ENCODE results near the gene KMT2A. TPM values are rescaled to one million over a fixed set of nuclear protein-coding genes. Genes with fewer than 3 reads are reported as not detected.

KMT2A gene
- total and polyA plus RNA-seq, 4 donors, result 7.7 to 127 (median 27.0) TPM

GRCh38 chr11:118574636-118575035 lies 138.3 kb downstream of the KMT2A start:
- 91 to 97% methylated on average over 7 of the region's 7 CpGs for WGBS, 2 donors
- Histone ChIP-seq H3K27ac (ENCODE audit: low read depth in 1 of 2, low read length in 1 of 2) (no peak overlapping the region), H3K4me1 (ENCODE audit: control insufficient read depth in 5 of 5, insufficient read depth in 5 of 5, low read length in 5 of 5) (peaks cover 4 to 29% (median 8%) of the 10 kb centered on the region in 5 donors), H3K9me3 (ENCODE audit: control insufficient read depth in 4 of 4, insufficient read depth in 3 of 4, low read length in 3 of 4) (no peaks in the 10 kb centered on the region), H3K9ac (ENCODE audit: insufficient read depth in 1 of 2, low read length in 2 of 2) (no peak overlapping the region), H3K27me3 (ENCODE audit: control insufficient read depth in 3 of 3, insufficient read depth in 3 of 3, low read length in 2 of 3) (no peaks in the 10 kb centered on the region), H3K36me3 (ENCODE audit: control insufficient read depth in 4 of 4, insufficient read depth in 4 of 4, low read length in 4 of 4) (peaks cover 0 to 9% (median 3%) of the 10 kb centered on the region in 4 donors), H3K4me3 (no peak overlapping the region)
- no peak for DNase-seq
- ATAC-seq (ENCODE audit: insufficient read depth, low FRiP score), result no peak
- no peak for TF ChIP-seq CTCF (IDR thresholded peaks at IDR 0.05; ENCODE audit: control extremely low read depth, extremely low read depth)

Other genes starting within 250 kb of the KMT2A start
- gene JAML, start 211.5 kb upstream of the KMT2A start, total RNA-seq, result 10 to 100 TPM; 29.3 to 49.1 TPM
- gene JAML, start 211.5 kb upstream of the KMT2A start, polyA plus RNA-seq, result 10 to 100 TPM; 34.4 to 36.5 TPM
- gene MPZL3, start 184.1 kb upstream of the KMT2A start, total RNA-seq, result 10 to 100 TPM; 12.4 to 22.6 TPM
- 1 to 10 TPM; 7.7 to 9.9 TPM for gene MPZL3, start 184.1 kb upstream of the KMT2A start, polyA plus RNA-seq
- 100 to 1,000 TPM; 116 to 143 TPM for gene MPZL2, start 172.2 kb upstream of the KMT2A start, total RNA-seq
- gene MPZL2, start 172.2 kb upstream of the KMT2A start, polyA plus RNA-seq, result 100 to 1,000 TPM in 1 of 2 donors, 10 to 100 TPM in 1; 87.2 to 120 TPM
- 1 to 10 TPM; 4.4 to 5.3 TPM for gene CD3E, start 131.8 kb upstream of the KMT2A start, total RNA-seq
- 1 to 10 TPM; 5.1 to 5.7 TPM for gene CD3E, start 131.8 kb upstream of the KMT2A start, polyA plus RNA-seq
- 1 to 10 TPM; 3.8 to 9.3 TPM for gene CD3D, start 93.8 kb upstream of the KMT2A start, total RNA-seq
- 1 to 10 TPM; 8.0 to 9.9 TPM for gene CD3D, start 93.8 kb upstream of the KMT2A start, polyA plus RNA-seq
- gene CD3G, start 92.1 kb upstream of the KMT2A start, total RNA-seq, result 1 to 10 TPM; 1.5 to 2.7 TPM
- gene CD3G, start 92.1 kb upstream of the KMT2A start, polyA plus RNA-seq, result under 1 TPM; 0.55 to 0.73 TPM
- gene UBE4A, start 76.9 kb upstream of the KMT2A start, total RNA-seq, result 10 to 100 TPM; 37.5 to 53.2 TPM
- gene UBE4A, start 76.9 kb upstream of the KMT2A start, polyA plus RNA-seq, result 10 to 100 TPM; 14.9 to 18.2 TPM
- gene ATP5MG, start 34.9 kb upstream of the KMT2A start, total RNA-seq, result 100 to 1,000 TPM in 1 of 2 donors, 10 to 100 TPM in 1; 50.4 to 143 TPM
- 100 to 1,000 TPM in 1 of 2 donors, 10 to 100 TPM in 1; 96.7 to 367 TPM for gene ATP5MG, start 34.9 kb upstream of the KMT2A start, polyA plus RNA-seq
- 1 to 10 TPM in 1 of 2 donors, under 1 TPM in 1; 0.95 to 1.6 TPM for gene TTC36, start 91.0 kb downstream of the KMT2A start, total RNA-seq
- under 1 TPM; 0.14 to 0.40 TPM for gene TTC36, start 91.0 kb downstream of the KMT2A start, polyA plus RNA-seq
- 10 to 100 TPM; 20.1 to 32.0 TPM for gene TMEM25, start 94.7 kb downstream of the KMT2A start, total RNA-seq
- 10 to 100 TPM in 1 of 2 donors, 1 to 10 TPM in 1; 8.8 to 14.4 TPM for gene TMEM25, start 94.7 kb downstream of the KMT2A start, polyA plus RNA-seq
- gene IFT46, start 129.4 kb downstream of the KMT2A start, total RNA-seq, result 10 to 100 TPM; 27.2 to 32.9 TPM
- 10 to 100 TPM; 15.3 to 21.7 TPM for gene IFT46, start 129.4 kb downstream of the KMT2A start, polyA plus RNA-seq
- gene ARCN1, start 135.9 kb downstream of the KMT2A start, total RNA-seq, result 100 to 1,000 TPM; 114 to 123 TPM
- gene ARCN1, start 135.9 kb downstream of the KMT2A start, polyA plus RNA-seq, result 10 to 100 TPM; 72.4 to 97.6 TPM
- gene PHLDB1, start 171.1 kb downstream of the KMT2A start, total RNA-seq, result 10 to 100 TPM; 82.8 to 90.5 TPM
- gene PHLDB1, start 171.1 kb downstream of the KMT2A start, polyA plus RNA-seq, result 10 to 100 TPM; 27.3 to 69.3 TPM
- under 1 TPM in 1 of 2 donors, not detected in 1; 0.17 TPM for gene TREH, start 243.2 kb downstream of the KMT2A start, total RNA-seq
- 1 to 10 TPM in 1 of 2 donors, under 1 TPM in 1; 0.19 to 1.1 TPM for gene TREH, start 243.2 kb downstream of the KMT2A start, polyA plus RNA-seq